BLaER1 treated with 17β-estradiol and CSF1 and Interleukin-3, amounts not matched to agents 10 nM and 100 nM (cell line): ENCODE data around the gene EPB41.
"Not testable (repeated sequence)": the region's sequence is repeated elsewhere in the genome, so short reads cannot be mapped to it uniquely, and the experiment has no call there.

Experiments
- H3K27ac ChIP-seq, 11 experiments: shearing (Covaris generic); formaldehyde crosslinking; 2 replicates each; pipeline ENCODE4 v1.8.1; 2022
- H3K27me3 ChIP-seq, 11 experiments: shearing (Covaris generic); formaldehyde crosslinking; 2 replicates each; pipeline ENCODE4 v1.8.1; 2022
- H3K36me3 ChIP-seq, 11 experiments: shearing (Covaris generic); formaldehyde crosslinking; 2 replicates each; pipeline ENCODE4 v1.8.1; 2022
- H3K4me1 ChIP-seq, 10 experiments: shearing (Covaris generic); formaldehyde crosslinking; 2 replicates each; pipeline ENCODE4 v1.8.1; 2022
- H3K4me2 ChIP-seq, 11 experiments: shearing (Covaris generic); formaldehyde crosslinking; 2 replicates each; pipeline ENCODE4 v1.8.1; 2022
- H3K4me3 ChIP-seq, 10 experiments: shearing (Covaris generic); formaldehyde crosslinking; 2 replicates each; pipeline ENCODE4 v1.8.1; 2022
- H3K9ac ChIP-seq, 11 experiments: shearing (Covaris generic); formaldehyde crosslinking; 2 replicates each; pipeline ENCODE4 v1.8.1; 2022
- H3K9me3 ChIP-seq, 11 experiments: shearing (Covaris generic); formaldehyde crosslinking; replicated peaks in 1 of 11; 2 replicates each; pipeline ENCODE4 v1.8.1; 2022
- H4K20me1 ChIP-seq, 11 experiments: shearing (Covaris generic); formaldehyde crosslinking; 2 replicates each; pipeline ENCODE4 v1.8.1; 2022
- Cebpa-rat ChIP-seq, 11 experiments: shearing (Covaris generic); IDR thresholded peaks; 2 replicates each; pipeline ENCODE4 v1.8.1; 2022

Gene EPB41

GRCh38 chr1:29081201-29081600 is 166.8 kb downstream of the EPB41 start:
- no peaks in the 10 kb centered on the region for H4K20me1 ChIP-seq
- H3K9me3 ChIP-seq: no peaks in the 10 kb centered on the region
- H3K27ac ChIP-seq: no peak overlapping the region
- no peak overlapping the region for H3K9ac ChIP-seq
- H3K36me3 ChIP-seq: peaks cover 0 to 37% (median 20%) of the 10 kb centered on the region in 11 experiments; a peak in 15 of 22 replicates
- TF ChIP-seq Cebpa-rat (IDR thresholded peaks at IDR 0.05): no peak
- no peaks in the 10 kb centered on the region for H3K27me3 ChIP-seq
- H3K4me1 ChIP-seq: no peaks in the 10 kb centered on the region
- no peak overlapping the region for H3K4me3 ChIP-seq
- H3K4me2 ChIP-seq: no peak overlapping the region

GRCh38 chr1:29082519-29082918 is 168.2 kb downstream of the EPB41 start:
- Histone ChIP-seq H4K20me1 (no peaks in the 10 kb centered on the region), H3K9me3 (no peaks in the 10 kb centered on the region)

GRCh38 chr1:29083317-29084195 is 169.2 kb downstream of the EPB41 start:
- H4K20me1 ChIP-seq: no peaks in the 10 kb centered on the region
- H3K4me1 ChIP-seq: no peaks in the 10 kb centered on the region
- TF ChIP-seq Cebpa-rat (IDR thresholded peaks at IDR 0.05): no peak
- no peaks in the 10 kb centered on the region for H3K27me3 ChIP-seq
- H3K4me3 ChIP-seq: no peak overlapping the region
- no peak overlapping the region for H3K27ac ChIP-seq
- peaks cover 0 to 26% (median 16%) of the 10 kb centered on the region in 11 experiments; a peak in 18 of 22 replicates for H3K36me3 ChIP-seq
- H3K9me3 ChIP-seq: no peaks in the 10 kb centered on the region
- H3K4me2 ChIP-seq: no peak overlapping the region
- H3K9ac ChIP-seq: no peak overlapping the region

More at GRCh38 chr1:29082519-29082918, 168.2 kb downstream of the EPB41 start:
- H3K9ac ChIP-seq: no peak overlapping the region
- H3K36me3 ChIP-seq: peaks cover 0 to 24% (median 11%) of the 10 kb centered on the region in 11 experiments; a peak in 13 of 22 replicates
- no peak overlapping the region for H3K4me3 ChIP-seq
- no peaks in the 10 kb centered on the region for H3K27me3 ChIP-seq
- H3K4me2 ChIP-seq: no peak overlapping the region
- no peaks in the 10 kb centered on the region for H3K4me1 ChIP-seq
- H3K27ac ChIP-seq: no peak overlapping the region
- no peak for TF ChIP-seq Cebpa-rat (IDR thresholded peaks at IDR 0.05)

GRCh38 chr1:29084196-29084521 is 169.8 kb downstream of the EPB41 start:
- H3K4me2 ChIP-seq: no peak overlapping the region
- no peak overlapping the region for H3K4me3 ChIP-seq
- H3K4me1 ChIP-seq: no peaks in the 10 kb centered on the region
- no peak overlapping the region for H3K27ac ChIP-seq
- H3K27me3 ChIP-seq: no peaks in the 10 kb centered on the region
- H3K36me3 ChIP-seq: peaks cover 0 to 26% (median 13%) of the 10 kb centered on the region in 11 experiments; a peak in 18 of 22 replicates
- TF ChIP-seq Cebpa-rat (IDR thresholded peaks at IDR 0.05): no peak
- H3K9ac ChIP-seq: no peak overlapping the region
- H3K9me3 ChIP-seq: no peaks in the 10 kb centered on the region
- H4K20me1 ChIP-seq: no peaks in the 10 kb centered on the region

GRCh38 chr1:29090937-29091618 is 176.7 kb downstream of the EPB41 start:
- peaks cover 6 to 12% (median 9%) of the 10 kb centered on the region in 11 experiments; a peak in 19 of 22 replicates for H3K9me3 ChIP-seq

GRCh38 chr1:29092704-29093103 is 178.3 kb downstream of the EPB41 start:
- not testable (repeated sequence) for H3K4me2 ChIP-seq, H3K9ac ChIP-seq, H4K20me1 ChIP-seq, H3K27ac ChIP-seq, H3K4me1 ChIP-seq, H3K4me3 ChIP-seq, H3K27me3 ChIP-seq
- peaks cover 19 to 84% (median 52%) of the 10 kb centered on the region in 11 experiments for H3K36me3 ChIP-seq
- peaks cover 6 to 12% (median 9%) of the 10 kb centered on the region in 11 experiments; a peak in 19 of 22 replicates for H3K9me3 ChIP-seq

More at GRCh38 chr1:29090937-29091618, 176.7 kb downstream of the EPB41 start:
- no peaks in the 10 kb centered on the region for H3K27me3 ChIP-seq
- no peak for TF ChIP-seq Cebpa-rat (IDR thresholded peaks at IDR 0.05)
- no peak overlapping the region for H3K27ac ChIP-seq
- no peak overlapping the region for H3K9ac ChIP-seq
- H3K36me3 ChIP-seq: peaks cover 12 to 73% (median 40%) of the 10 kb centered on the region in 11 experiments
- no peak overlapping the region for H3K4me2 ChIP-seq
- H4K20me1 ChIP-seq: no peaks in the 10 kb centered on the region
- H3K4me3 ChIP-seq: no peak overlapping the region
- H3K4me1 ChIP-seq: no peaks in the 10 kb centered on the region

GRCh38 chr1:29094433-29094832 is 180.1 kb downstream of the EPB41 start:
- Histone ChIP-seq H3K27ac (no peak overlapping the region), H3K4me2 (no peak overlapping the region), H3K9me3 (peaks cover 6 to 12% (median 9%) of the 10 kb centered on the region in 11 experiments; a peak in 19 of 22 replicates), H3K9ac (no peak overlapping the region), H3K36me3 (peaks cover 36 to 89% (median 61%) of the 10 kb centered on the region in 11 experiments), H3K4me3 (no peak overlapping the region), H3K27me3 (no peaks in the 10 kb centered on the region), H4K20me1 (no peaks in the 10 kb centered on the region), H3K4me1 (no peaks in the 10 kb centered on the region)
- no peak for TF ChIP-seq Cebpa-rat (IDR thresholded peaks at IDR 0.05)

- H3K4me2 ChIP-seq: no peak overlapping the region
These were observed 180.6 kb downstream of the EPB41 start for GRCh38 chr1:29094954-29095353.

GRCh38 chr1:29096231-29096886 is 182.0 kb downstream of the EPB41 start:
- no peaks in the 10 kb centered on the region for H3K27me3 ChIP-seq
- no peak for TF ChIP-seq Cebpa-rat (IDR thresholded peaks at IDR 0.05)
- no peaks in the 10 kb centered on the region for H4K20me1 ChIP-seq
- no peak overlapping the region for H3K4me3 ChIP-seq
- peaks cover 6 to 12% (median 9%) of the 10 kb centered on the region in 11 experiments; a peak in 19 of 22 replicates for H3K9me3 ChIP-seq
- H3K36me3 ChIP-seq: peaks cover 37 to 96% (median 72%) of the 10 kb centered on the region in 11 experiments
- H3K4me1 ChIP-seq: no peaks in the 10 kb centered on the region
- no peak overlapping the region for H3K9ac ChIP-seq
- no peak overlapping the region for H3K4me2 ChIP-seq
- no peak overlapping the region for H3K27ac ChIP-seq

More at GRCh38 chr1:29094954-29095353, 180.6 kb downstream of the EPB41 start:
- no peak overlapping the region for H3K4me3 ChIP-seq
- no peak overlapping the region for H3K27ac ChIP-seq
- TF ChIP-seq Cebpa-rat (IDR thresholded peaks at IDR 0.05): no peak
- H3K36me3 ChIP-seq: peaks cover 37 to 89% (median 63%) of the 10 kb centered on the region in 11 experiments
- H4K20me1 ChIP-seq: no peaks in the 10 kb centered on the region
- H3K9ac ChIP-seq: no peak overlapping the region
- peaks cover 6 to 12% (median 9%) of the 10 kb centered on the region in 11 experiments; a peak in 19 of 22 replicates for H3K9me3 ChIP-seq
- no peaks in the 10 kb centered on the region for H3K27me3 ChIP-seq
- no peaks in the 10 kb centered on the region for H3K4me1 ChIP-seq
